Endothelial cell (in vitro differentiated cells): Measurements from ENCODE around the gene HSPA12A. TPM values are rescaled to one million over a fixed set of nuclear protein-coding genes. Genes with fewer than 3 reads are reported as not detected.

Experiments used
- DNase-seq: peaks from one replicate; pipeline ENCODE4 v3.0.0; 2021; ENCODE audit warnings: low spot score
- H3K27ac Mint-ChIP-seq: one replicate; pipeline ENCODE4 v1.8.0; 2021; ENCODE audit warnings: mixed read lengths, inconsistent platforms; ENCODE audit not compliant: unreplicated experiment
- H3K27me3 Mint-ChIP-seq: one replicate; pipeline ENCODE4 v1.8.0; 2021; ENCODE audit warnings: mild to moderate bottlenecking, moderate library complexity, mixed read lengths, inconsistent platforms; ENCODE audit not compliant: unreplicated experiment
- H3K36me3 Mint-ChIP-seq: one replicate; pipeline ENCODE4 v1.8.0; 2021; ENCODE audit warnings: mild to moderate bottlenecking, low read depth, mixed read lengths, inconsistent platforms; ENCODE audit not compliant: unreplicated experiment
- H3K4me1 Mint-ChIP-seq: one replicate; pipeline ENCODE4 v1.8.0; 2021; ENCODE audit warnings: mild to moderate bottlenecking, mixed read lengths, inconsistent platforms; ENCODE audit not compliant: unreplicated experiment
- H3K4me3 Mint-ChIP-seq: one replicate; pipeline ENCODE4 v1.8.0; 2021; ENCODE audit warnings: mild to moderate bottlenecking, mixed read lengths, inconsistent platforms; ENCODE audit not compliant: unreplicated experiment
- H3K9me3 Mint-ChIP-seq: one replicate; pipeline ENCODE4 v1.8.0; 2021; ENCODE audit warnings: mixed read lengths, inconsistent platforms; ENCODE audit not compliant: unreplicated experiment
- CTCF ChIP-seq: fragments of 200-600 bp; sonication (generic); IDR thresholded peaks from one replicate; pipeline ENCODE4 v1.5.0; 2021; ENCODE audit warnings: antibody characterized with exemption; ENCODE audit not compliant: unreplicated experiment
- long read RNA-seq: library from polyadenylated mRNA; unstranded; transcript quantifications from one replicate; pipeline ENCODE4 v2.0.0, GENCODE V29; 2020; ENCODE audit not compliant: unreplicated experiment
- total RNA-seq: library from RNA; stranded (reverse); fragmentation: NEBNext Ultra II Directional; extraction: Animal tissue kit (Norgen Biotek cat#: 25700); gene quantifications from one replicate; pipeline ENCODE4 v1.2.1, GENCODE V29; 2021; ENCODE audit not compliant: unreplicated experiment

HSPA12A gene, protein sequence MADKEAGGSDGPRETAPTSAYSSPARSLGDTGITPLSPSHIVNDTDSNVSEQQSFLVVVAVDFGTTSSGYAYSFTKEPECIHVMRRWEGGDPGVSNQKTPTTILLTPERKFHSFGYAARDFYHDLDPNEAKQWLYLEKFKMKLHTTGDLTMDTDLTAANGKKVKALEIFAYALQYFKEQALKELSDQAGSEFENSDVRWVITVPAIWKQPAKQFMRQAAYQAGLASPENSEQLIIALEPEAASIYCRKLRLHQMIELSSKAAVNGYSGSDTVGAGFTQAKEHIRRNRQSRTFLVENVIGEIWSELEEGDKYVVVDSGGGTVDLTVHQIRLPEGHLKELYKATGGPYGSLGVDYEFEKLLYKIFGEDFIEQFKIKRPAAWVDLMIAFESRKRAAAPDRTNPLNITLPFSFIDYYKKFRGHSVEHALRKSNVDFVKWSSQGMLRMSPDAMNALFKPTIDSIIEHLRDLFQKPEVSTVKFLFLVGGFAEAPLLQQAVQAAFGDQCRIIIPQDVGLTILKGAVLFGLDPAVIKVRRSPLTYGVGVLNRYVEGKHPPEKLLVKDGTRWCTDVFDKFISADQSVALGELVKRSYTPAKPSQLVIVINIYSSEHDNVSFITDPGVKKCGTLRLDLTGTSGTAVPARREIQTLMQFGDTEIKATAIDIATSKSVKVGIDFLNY
- 2.8 TPM for total RNA-seq
- long read RNA-seq, full-length matches to known transcripts, result 1 of 2 reads
- long read RNA-seq, partial matches to known transcripts, result 0 of 2 reads
- long read RNA-seq, other reads (novel, unspliced or antisense), result 1 of 2 reads

DNA sequence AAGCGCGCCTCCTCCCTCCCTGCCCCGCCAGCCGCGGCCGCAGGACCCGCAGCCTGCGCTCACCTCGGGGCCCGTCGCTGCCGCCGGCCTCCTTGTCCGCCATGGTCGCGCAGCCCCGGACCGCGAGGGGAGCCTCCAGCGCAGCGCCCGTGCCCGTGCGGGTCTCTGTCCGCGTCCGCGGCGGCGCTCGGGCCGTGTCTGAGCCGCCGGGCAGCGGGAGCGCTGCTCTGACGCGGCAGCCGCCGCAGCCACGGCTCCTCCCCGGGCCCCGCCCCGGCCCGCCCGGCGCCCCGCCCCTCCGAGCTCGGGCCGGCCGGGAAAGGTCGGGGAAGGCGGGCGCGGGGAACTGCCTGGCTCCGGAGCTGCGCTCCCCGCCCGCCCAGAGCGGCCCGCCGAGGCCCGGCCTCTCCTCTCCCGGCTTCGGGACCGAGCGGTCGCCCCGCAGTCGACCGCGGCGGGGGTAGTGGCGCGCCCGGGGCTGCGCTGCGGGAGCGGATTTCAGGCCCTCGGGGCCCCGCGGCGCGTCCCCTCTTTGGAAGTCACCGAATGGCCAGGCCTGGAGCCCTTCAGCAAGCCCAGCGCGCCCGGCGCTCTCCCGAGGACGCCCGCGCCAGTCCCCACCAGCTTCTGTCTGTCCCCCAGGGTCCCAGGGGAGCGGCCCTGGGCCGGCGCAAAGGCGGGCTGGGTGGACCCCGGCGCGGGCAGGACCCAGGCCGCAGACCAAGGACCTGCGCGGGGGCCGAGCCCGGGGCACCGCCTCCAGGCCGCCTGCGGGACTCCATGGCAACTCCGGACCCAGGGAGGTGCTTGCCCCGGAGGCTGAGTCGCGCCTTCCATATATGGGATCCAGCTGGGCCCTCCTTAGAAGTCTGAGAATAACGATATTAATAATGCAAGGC lies at the start of gene HSPA12A:
HSPA12A (minus strand) TSS at position 200 of the 899 bp plus-strand sequence; CDS start at position 103, 97 bp downstream.
- no peaks in the 10 kb centered on the region for H3K9me3 Mint-ChIP-seq
- peak within 1 kb of the TSS; percentile 30 for H3K27ac Mint-ChIP-seq
- peaks cover 29% of the 10 kb centered on the region for H3K27me3 Mint-ChIP-seq
- peak within 1 kb of the TSS; percentile 82 for H3K4me3 Mint-ChIP-seq
- DNase-seq, result peak; percentile 83
- TF ChIP-seq CTCF, result no peak
- H3K36me3 Mint-ChIP-seq, result peaks cover 3% of the 10 kb centered on the region
- H3K4me1 Mint-ChIP-seq, result peaks cover 6% of the 10 kb centered on the region

- H3K4me3 Mint-ChIP-seq, result no peak overlapping the region
- no peak for TF ChIP-seq CTCF
- no peak for DNase-seq
- H3K9me3 Mint-ChIP-seq, result no peaks in the 10 kb centered on the region
- H3K36me3 Mint-ChIP-seq, result no peaks in the 10 kb centered on the region
- peaks cover 4% of the 10 kb centered on the region for H3K27me3 Mint-ChIP-seq
- peaks cover 5% of the 10 kb centered on the region for H3K4me1 Mint-ChIP-seq
- no peak overlapping the region for H3K27ac Mint-ChIP-seq
Observed at GRCh38 chr10:116791241-116791640, 48.9 kb upstream of the HSPA12A start.

- Mint-ChIP-seq H3K4me1 (peaks cover 5% of the 10 kb centered on the region), H3K27me3 (peaks cover 5% of the 10 kb centered on the region), H3K9me3 (no peaks in the 10 kb centered on the region), H3K4me3 (no peak overlapping the region), H3K27ac (no peak overlapping the region), H3K36me3 (no peaks in the 10 kb centered on the region)
- TF ChIP-seq CTCF, result peak; percentile 100
- DNase-seq, result peak; percentile 95
Observed at GRCh38 chr10:116787893-116788665, 45.7 kb upstream of the HSPA12A start.

GRCh38 chr10:116787053-116787659 lies 44.8 kb upstream of the HSPA12A start:
- H3K9me3 Mint-ChIP-seq, result no peaks in the 10 kb centered on the region
- no peak for DNase-seq
- no peak overlapping the region for H3K27ac Mint-ChIP-seq
- no peak overlapping the region for H3K4me3 Mint-ChIP-seq
- TF ChIP-seq CTCF, result no peak
- peaks cover 5% of the 10 kb centered on the region for H3K4me1 Mint-ChIP-seq
- no peaks in the 10 kb centered on the region for H3K36me3 Mint-ChIP-seq
- H3K27me3 Mint-ChIP-seq, result peaks cover 7% of the 10 kb centered on the region
